ENCODE data around the gene WHRN.

DNA sequence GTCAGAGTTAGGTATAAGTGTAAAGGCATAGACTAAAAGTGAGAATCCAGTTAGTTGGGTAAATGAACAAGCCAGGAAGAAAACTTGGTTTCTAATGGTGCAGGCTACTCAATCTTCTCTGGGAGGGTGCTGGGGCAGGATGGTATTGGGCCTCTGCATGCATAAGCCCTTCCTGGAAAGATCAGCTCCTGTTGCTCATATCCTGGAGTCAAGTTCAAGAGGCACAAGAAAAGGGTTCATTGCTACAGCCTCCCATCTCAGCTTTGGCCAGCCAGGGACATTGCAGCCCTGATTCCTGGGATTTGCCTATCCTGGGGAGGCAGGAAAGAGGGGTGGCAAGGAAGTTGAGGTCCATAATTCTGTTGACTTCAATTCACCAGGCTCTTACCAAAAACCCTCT is 41.6 kb upstream of the WHRN start:
- TF ChIP-seq, protein P1, sequence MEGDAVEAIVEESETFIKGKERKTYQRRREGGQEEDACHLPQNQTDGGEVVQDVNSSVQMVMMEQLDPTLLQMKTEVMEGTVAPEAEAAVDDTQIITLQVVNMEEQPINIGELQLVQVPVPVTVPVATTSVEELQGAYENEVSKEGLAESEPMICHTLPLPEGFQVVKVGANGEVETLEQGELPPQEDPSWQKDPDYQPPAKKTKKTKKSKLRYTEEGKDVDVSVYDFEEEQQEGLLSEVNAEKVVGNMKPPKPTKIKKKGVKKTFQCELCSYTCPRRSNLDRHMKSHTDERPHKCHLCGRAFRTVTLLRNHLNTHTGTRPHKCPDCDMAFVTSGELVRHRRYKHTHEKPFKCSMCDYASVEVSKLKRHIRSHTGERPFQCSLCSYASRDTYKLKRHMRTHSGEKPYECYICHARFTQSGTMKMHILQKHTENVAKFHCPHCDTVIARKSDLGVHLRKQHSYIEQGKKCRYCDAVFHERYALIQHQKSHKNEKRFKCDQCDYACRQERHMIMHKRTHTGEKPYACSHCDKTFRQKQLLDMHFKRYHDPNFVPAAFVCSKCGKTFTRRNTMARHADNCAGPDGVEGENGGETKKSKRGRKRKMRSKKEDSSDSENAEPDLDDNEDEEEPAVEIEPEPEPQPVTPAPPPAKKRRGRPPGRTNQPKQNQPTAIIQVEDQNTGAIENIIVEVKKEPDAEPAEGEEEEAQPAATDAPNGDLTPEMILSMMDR (IDR thresholded peaks at IDR 0.05), result no peak
- TF ChIP-seq ZNF396 (CRISPR knock-in tag; IDR thresholded peaks at IDR 0.05; ENCODE audit: borderline replicate concordance) (no peak), CBFB (CRISPR knock-in tag; IDR thresholded peaks at IDR 0.05; ENCODE audit: low read depth) (no peak), ATF2 (CRISPR knock-in tag; IDR thresholded peaks at IDR 0.05; ENCODE audit: borderline replicate concordance, low read depth) (no peak), ATF6 (CRISPR knock-in tag; IDR thresholded peaks at IDR 0.05) (no peak)
- TF ChIP-seq, protein P2, sequence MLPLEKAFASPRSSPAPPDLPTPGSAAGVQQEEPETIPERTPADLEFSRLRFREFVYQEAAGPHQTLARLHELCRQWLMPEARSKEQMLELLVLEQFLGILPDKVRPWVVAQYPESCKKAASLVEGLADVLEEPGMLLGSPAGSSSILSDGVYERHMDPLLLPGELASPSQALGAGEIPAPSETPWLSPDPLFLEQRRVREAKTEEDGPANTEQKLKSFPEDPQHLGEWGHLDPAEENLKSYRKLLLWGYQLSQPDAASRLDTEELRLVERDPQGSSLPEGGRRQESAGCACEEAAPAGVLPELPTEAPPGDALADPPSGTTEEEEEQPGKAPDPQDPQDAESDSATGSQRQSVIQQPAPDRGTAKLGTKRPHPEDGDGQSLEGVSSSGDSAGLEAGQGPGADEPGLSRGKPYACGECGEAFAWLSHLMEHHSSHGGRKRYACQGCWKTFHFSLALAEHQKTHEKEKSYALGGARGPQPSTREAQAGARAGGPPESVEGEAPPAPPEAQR (CRISPR knock-in tag; IDR thresholded peaks at IDR 0.05), result no peak
